H9 (cell line): Measurements from ENCODE around the gene UVRAG. TPM values are rescaled to one million over a fixed set of nuclear protein-coding genes. Genes with fewer than 3 reads are reported as not detected.

ENCODE experiments used
- DNase-seq: peaks from one replicate; pipeline ENCODE4 v3.0.0-alpha.2; 2017
- H2AFZ ChIP-seq: one replicate; pipeline ENCODE4 v1.6.1; 2013; ENCODE audit warnings: mild to moderate bottlenecking, low read length, control low read depth, moderate library complexity
- H2AK5ac ChIP-seq: 2 replicates; pipeline ENCODE4 v1.6.1; 2013; ENCODE audit warnings: low read length, control low read depth, mixed read lengths; ENCODE audit not compliant: insufficient read length
- H2BK120ac ChIP-seq: one replicate; pipeline ENCODE4 v1.6.1; 2013; ENCODE audit warnings: low read depth, mild to moderate bottlenecking, low read length, control low read depth, inconsistent platforms; ENCODE audit not compliant: poor library complexity, severe bottlenecking
- H2BK12ac ChIP-seq: 2 replicates; pipeline ENCODE4 v1.6.1; 2013; ENCODE audit warnings: low read length, control low read depth, mixed read lengths, low read depth; ENCODE audit not compliant: insufficient read length
- H2BK15ac ChIP-seq: 2 replicates; pipeline ENCODE4 v1.6.1; 2013; ENCODE audit warnings: low read depth, low read length, control low read depth
- H2BK20ac ChIP-seq: one replicate; pipeline ENCODE4 v1.6.1; 2013; ENCODE audit warnings: low read depth, mild to moderate bottlenecking, low read length, control low read depth, inconsistent platforms; ENCODE audit not compliant: poor library complexity, severe bottlenecking
- H2BK5ac ChIP-seq: 2 replicates; pipeline ENCODE4 v1.6.1; 2013; ENCODE audit warnings: low read length, control low read depth, mixed read lengths; ENCODE audit not compliant: insufficient read length
- H3K14ac ChIP-seq: 2 replicates; pipeline ENCODE4 v1.6.1; 2013; ENCODE audit warnings: low read length, control low read depth; ENCODE audit not compliant: insufficient read depth
- H3K18ac ChIP-seq: 2 replicates; pipeline ENCODE4 v1.6.1; 2013; ENCODE audit warnings: low read depth, mild to moderate bottlenecking, mixed read lengths, low read length, control low read depth; ENCODE audit not compliant: insufficient read length
- H3K23ac ChIP-seq: 2 replicates; pipeline ENCODE4 v1.6.1; 2013; ENCODE audit warnings: low read length, control low read depth, mixed read lengths, low read depth; ENCODE audit not compliant: insufficient read length
- H3K23me2 ChIP-seq: 2 replicates; pipeline ENCODE4 v1.6.1; 2013; ENCODE audit warnings: low read depth, mild to moderate bottlenecking, mixed read lengths, low read length, control low read depth; ENCODE audit not compliant: insufficient read length, poor library complexity, severe bottlenecking
- H3K27ac ChIP-seq: 2 replicates; pipeline ENCODE4 v1.5.1; 2013; ENCODE audit warnings: low read length, control low read depth, mixed read lengths, low read depth; ENCODE audit not compliant: insufficient read length
- H3K27me3 ChIP-seq: 2 replicates; pipeline ENCODE4 v1.6.1; 2013; ENCODE audit warnings: low read length, control low read depth, inconsistent platforms; ENCODE audit not compliant: insufficient read depth
- H3K4ac ChIP-seq: 2 replicates; pipeline ENCODE4 v1.6.1; 2013; ENCODE audit warnings: low read depth, mild to moderate bottlenecking, control low read depth, inconsistent platforms, low read length, moderate library complexity
- H3K4me1 ChIP-seq: 2 replicates; pipeline ENCODE4 v1.6.1; 2013; ENCODE audit warnings: low read length, control low read depth, inconsistent platforms; ENCODE audit not compliant: insufficient read depth
- H3K4me2 ChIP-seq: 2 replicates; pipeline ENCODE4 v1.6.1; 2013; ENCODE audit warnings: low read length, control low read depth, mixed read lengths; ENCODE audit not compliant: insufficient read length, insufficient read depth
- H3K56ac ChIP-seq: 2 replicates; pipeline ENCODE4 v1.6.1; 2013; ENCODE audit warnings: low read depth, mild to moderate bottlenecking, mixed read lengths, low read length, control low read depth; ENCODE audit not compliant: insufficient read length
- H3K79me1 ChIP-seq: 2 replicates; pipeline ENCODE4 v1.6.1; 2013; ENCODE audit warnings: low read depth, mild to moderate bottlenecking, moderate library complexity, low read length, control low read depth, inconsistent platforms; ENCODE audit not compliant: insufficient read depth, poor library complexity, severe bottlenecking
- H3K79me2 ChIP-seq: 2 replicates; pipeline ENCODE4 v1.6.1; 2013; ENCODE audit warnings: low read length, control low read depth, inconsistent platforms; ENCODE audit not compliant: insufficient read depth
- H3K9ac ChIP-seq: 2 replicates; pipeline ENCODE4 v1.6.1; 2013; ENCODE audit warnings: low read length, control low read depth, mixed read lengths; ENCODE audit not compliant: insufficient read length; ENCODE audit errors: extremely low read depth
- H3K9me3 ChIP-seq: one replicate; pipeline ENCODE4 v1.6.1; 2013; ENCODE audit warnings: low read depth, low read length, inconsistent platforms; ENCODE audit not compliant: control insufficient read depth
- H3T11ph ChIP-seq: one replicate; pipeline ENCODE4 v1.6.1; 2013; ENCODE audit warnings: mild to moderate bottlenecking, low read length, control low read depth, inconsistent platforms
- H4K20me1 ChIP-seq: one replicate; pipeline ENCODE4 v1.6.1; 2013; ENCODE audit not compliant: control insufficient read depth, insufficient read length, insufficient read depth
- H4K5ac ChIP-seq: 2 replicates; pipeline ENCODE4 v1.6.1; 2013; ENCODE audit warnings: low read depth, mild to moderate bottlenecking, mixed read lengths, low read length, control low read depth; ENCODE audit not compliant: insufficient read length
- H4K8ac ChIP-seq: replicated peaks from 2 replicates; pipeline ENCODE4 v1.6.1; 2013; ENCODE audit warnings: low read length, control low read depth, mixed read lengths, low read depth; ENCODE audit not compliant: insufficient read length
- H4K91ac ChIP-seq: 2 replicates; pipeline ENCODE4 v1.6.1; 2013; ENCODE audit warnings: low read depth, mild to moderate bottlenecking, moderate library complexity, mixed read lengths, low read length, control low read depth; ENCODE audit not compliant: insufficient read length
- H3K27ac Mint-ChIP-seq, 3 experiments: 2 replicates in 2 of 3; 3 replicates in 1 of 3; pipeline ENCODE4 v1.8.0; 2020 to 2021; ENCODE audit warnings: mixed read lengths in 3 of 3, mild to moderate bottlenecking in 1 of 3, moderate library complexity in 1 of 3
- H3K27me3 Mint-ChIP-seq: 2 replicates; pipeline ENCODE4 v1.8.0; 2021; ENCODE audit warnings: low read depth, mild to moderate bottlenecking, moderate library complexity, mixed read lengths
- H3K36me3 Mint-ChIP-seq, 3 experiments: 2 replicates in 2 of 3; 3 replicates in 1 of 3; pipeline ENCODE4 v1.8.0; 2020 to 2021; ENCODE audit warnings: low read depth in 3 of 3, mixed read lengths in 3 of 3; ENCODE audit not compliant: insufficient read depth in 1 of 3
- H3K4me1 Mint-ChIP-seq, 2 experiments: 2 replicates each; pipeline ENCODE4 v1.8.0; 2020; ENCODE audit warnings: mixed read lengths in 2 of 2
- H3K4me3 Mint-ChIP-seq, 2 experiments: 2 replicates in 1 of 2; 3 replicates in 1 of 2; pipeline ENCODE4 v1.8.0; 2020 to 2021; ENCODE audit warnings: mild to moderate bottlenecking in 2 of 2, mixed read lengths in 2 of 2, moderate library complexity in 1 of 2
- H3K9me3 Mint-ChIP-seq, 2 experiments: 2 replicates in 1 of 2; 3 replicates in 1 of 2; pipeline ENCODE4 v1.8.0; 2020; ENCODE audit warnings: mild to moderate bottlenecking in 2 of 2, mixed read lengths in 2 of 2, moderate library complexity in 1 of 2
- total RNA-seq: library from RNA; stranded (reverse); gene quantifications from 2 replicates; pipeline ENCODE4 v1.2.1, GENCODE V29; 2021
- TF ChIP-seq, protein P1 (sequence below): fragments of 200-600 bp; sonication (generic); conservative IDR thresholded peaks from 3 replicates; pipeline ENCODE4 v1.8.0; 2021; ENCODE audit warnings: antibody characterized with exemption, mild to moderate bottlenecking

Gene UVRAG
- total RNA-seq, 1 experiment from 2014 or later = 18.5 TPM

- Histone ChIP-seq H3T11ph (no peak overlapping the region), H2BK5ac (no peak overlapping the region), H4K5ac (no peak overlapping the region), H3K14ac (no peak overlapping the region), H3K27me3 (no peaks in the 10 kb centered on the region), H3K27ac (no peak overlapping the region), H3K4me2 (no peak overlapping the region), H4K8ac (no peak overlapping the region), H3K79me2 (peaks cover 2% of the 10 kb centered on the region; the same call in 1 of the 2 replicates), H3K23me2 (no peaks in the 10 kb centered on the region), H3K4me1 (no peaks in the 10 kb centered on the region), H3K18ac (no peak overlapping the region), H2BK20ac (no peak overlapping the region), H2BK120ac (no peak overlapping the region), H3K4ac (no peak overlapping the region), H3K9me3 (no peaks in the 10 kb centered on the region), H4K91ac (no peak overlapping the region), H3K56ac (no peak overlapping the region), H2BK12ac (no peak overlapping the region), H2BK15ac (no peak overlapping the region), H3K9ac (no peak overlapping the region), H2AFZ (no peak overlapping the region), H4K20me1 (no peaks in the 10 kb centered on the region), H2AK5ac (no peak overlapping the region), H3K23ac (no peak overlapping the region), H3K79me1 (peaks cover 4% of the 10 kb centered on the region)
- Mint-ChIP-seq H3K27ac (no peak overlapping the region), H3K27me3 (no peaks in the 10 kb centered on the region), H3K9me3 (no peaks in the 10 kb centered on the region), H3K4me1 (no peaks in the 10 kb centered on the region), H3K4me3 (no peak overlapping the region), H3K36me3 (peaks cover 0 to 5% (median 2%) of the 10 kb centered on the region in 3 experiments; a peak in 2 of 7 replicates)
- DNase-seq = no peak
- TF ChIP-seq, protein P1, sequence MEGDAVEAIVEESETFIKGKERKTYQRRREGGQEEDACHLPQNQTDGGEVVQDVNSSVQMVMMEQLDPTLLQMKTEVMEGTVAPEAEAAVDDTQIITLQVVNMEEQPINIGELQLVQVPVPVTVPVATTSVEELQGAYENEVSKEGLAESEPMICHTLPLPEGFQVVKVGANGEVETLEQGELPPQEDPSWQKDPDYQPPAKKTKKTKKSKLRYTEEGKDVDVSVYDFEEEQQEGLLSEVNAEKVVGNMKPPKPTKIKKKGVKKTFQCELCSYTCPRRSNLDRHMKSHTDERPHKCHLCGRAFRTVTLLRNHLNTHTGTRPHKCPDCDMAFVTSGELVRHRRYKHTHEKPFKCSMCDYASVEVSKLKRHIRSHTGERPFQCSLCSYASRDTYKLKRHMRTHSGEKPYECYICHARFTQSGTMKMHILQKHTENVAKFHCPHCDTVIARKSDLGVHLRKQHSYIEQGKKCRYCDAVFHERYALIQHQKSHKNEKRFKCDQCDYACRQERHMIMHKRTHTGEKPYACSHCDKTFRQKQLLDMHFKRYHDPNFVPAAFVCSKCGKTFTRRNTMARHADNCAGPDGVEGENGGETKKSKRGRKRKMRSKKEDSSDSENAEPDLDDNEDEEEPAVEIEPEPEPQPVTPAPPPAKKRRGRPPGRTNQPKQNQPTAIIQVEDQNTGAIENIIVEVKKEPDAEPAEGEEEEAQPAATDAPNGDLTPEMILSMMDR = no peak
These were observed 34.9 kb downstream of the UVRAG start for GRCh38 chr11:75849894-75850293.
